Kidney (tissue), 14 donors: Measurements from ENCODE around the gene KCNJ15. TPM values are rescaled to one million over a fixed set of nuclear protein-coding genes. Genes with fewer than 3 reads are reported as not detected.

Experiments used
- DNase-seq, 5 donors: peaks; one replicate each; pipeline ENCODE4 v3.0.0-alpha.2; 2013 to 2020
- FAIRE-seq: peaks from 2 replicates; lab custom pipeline; 2012; peaks lifted over from hg19 to GRCh38; lab: Jason Lieb, UNC
- H3K27ac ChIP-seq, 2 donors: one replicate each; pipeline ENCODE4 v1.7.0; 2013; ENCODE audit warnings: low read depth in 2 of 2, low read length in 2 of 2, inconsistent platforms in 1 of 2
- H3K27me3 ChIP-seq: one replicate; pipeline ENCODE4 v1.7.1; 2013; ENCODE audit warnings: low read length, inconsistent platforms; ENCODE audit not compliant: control insufficient read depth, insufficient read depth
- H3K36me3 ChIP-seq, 3 donors: one replicate each; pipeline versions ENCODE4 v1.7.0 to v1.7.1; 2013; ENCODE audit warnings: low read length in 3 of 3, control low read depth in 1 of 3, inconsistent platforms in 1 of 3; ENCODE audit not compliant: insufficient read depth in 3 of 3, control insufficient read depth in 2 of 3
- H3K4me1 ChIP-seq, 3 donors: one replicate each; pipeline versions ENCODE4 v1.7.0 to v1.7.1; 2013; ENCODE audit warnings: low read length in 3 of 3, inconsistent platforms in 1 of 3, low read depth in 1 of 3; ENCODE audit not compliant: control insufficient read depth in 2 of 3, insufficient read depth in 2 of 3
- H3K4me3 ChIP-seq, 3 donors: one replicate each; pipeline versions ENCODE4 v1.7.0 to v1.8.1; 2013; ENCODE audit warnings: low read length in 3 of 3, control low read depth in 1 of 3, inconsistent platforms in 1 of 3
- H3K9ac ChIP-seq, 3 donors: one replicate each; pipeline versions ENCODE4 v1.7.0 to v1.7.1; 2013; ENCODE audit warnings: low read length in 3 of 3, control low read depth in 1 of 3, inconsistent platforms in 1 of 3
- H3K9me3 ChIP-seq, 3 donors: one replicate each; pipeline versions ENCODE4 v1.7.0 to v1.7.1; 2013; ENCODE audit warnings: low read length in 3 of 3, control low read depth in 1 of 3, inconsistent platforms in 1 of 3; ENCODE audit not compliant: control insufficient read depth in 2 of 3, insufficient read depth in 1 of 3
- intact Hi-C: fragments of 100-400 bp; cut with DNase I; formaldehyde crosslinking; loops from one replicate; pipeline ENCODE4 v1.11.1; 2022
- polyA plus RNA-seq: library from polyadenylated mRNA; stranded (reverse); fragments of 350-450 nt; fragmentation: Illumina TruSeq; extraction: RNeasy Lipid Tissue Mini Kit (QIAGEN cat#74804); gene quantifications from one replicate; pipeline ENCODE4 v1.2.3, GENCODE V29; 2014; ENCODE audit warnings: low read depth, low replicate concordance; ENCODE audit not compliant: insufficient read depth
- total RNA-seq: library from RNA; stranded (reverse); fragmentation: NEBNext Ultra II Directional; extraction: Animal tissue kit (Norgen Biotek cat#: 25700); gene quantifications from one replicate; pipeline ENCODE4 v1.2.1, GENCODE V29; 2021
- TF ChIP-seq, protein P1 (sequence below): IDR thresholded peaks from 3 replicates; pipeline ENCODE4 v1.5.1; 2012; ENCODE audit warnings: mild to moderate bottlenecking, moderate library complexity, borderline replicate concordance; ENCODE audit not compliant: insufficient read depth; ENCODE audit errors: extremely low read depth
- donor health status: control.
- donor health status: control.
- donor health status: control.
- donor health status: control.
- donor health status: control.
- donor health status: DM: yes; HTN: yes; CAD: no.
- donor health status: Normal renal cell carcinoma (clear cell type).

The KCNJ15 gene
- total and polyA plus RNA-seq, 2 donors from 2014 or later, result 102 to 142 TPM

GRCh38 chr21:38228115-38228514 lies 28.7 kb upstream of the KCNJ15 start:
- Histone ChIP-seq H3K9me3 (peaks cover 1 to 39% (median 11%) of the 10 kb centered on the region in 3 donors), H3K27me3 (no peaks in the 10 kb centered on the region), H3K4me3 (no peak overlapping the region), H3K36me3 (no peaks in the 10 kb centered on the region), H3K27ac (peak overlapping the region in 1 of 2 donors; percentile 19), H3K4me1 (no peaks in the 10 kb centered on the region), H3K9ac (no peak overlapping the region)
- no peak for FAIRE-seq
- intact Hi-C loops, result no loop called here
- no peak for DNase-seq
- TF ChIP-seq, protein P1, sequence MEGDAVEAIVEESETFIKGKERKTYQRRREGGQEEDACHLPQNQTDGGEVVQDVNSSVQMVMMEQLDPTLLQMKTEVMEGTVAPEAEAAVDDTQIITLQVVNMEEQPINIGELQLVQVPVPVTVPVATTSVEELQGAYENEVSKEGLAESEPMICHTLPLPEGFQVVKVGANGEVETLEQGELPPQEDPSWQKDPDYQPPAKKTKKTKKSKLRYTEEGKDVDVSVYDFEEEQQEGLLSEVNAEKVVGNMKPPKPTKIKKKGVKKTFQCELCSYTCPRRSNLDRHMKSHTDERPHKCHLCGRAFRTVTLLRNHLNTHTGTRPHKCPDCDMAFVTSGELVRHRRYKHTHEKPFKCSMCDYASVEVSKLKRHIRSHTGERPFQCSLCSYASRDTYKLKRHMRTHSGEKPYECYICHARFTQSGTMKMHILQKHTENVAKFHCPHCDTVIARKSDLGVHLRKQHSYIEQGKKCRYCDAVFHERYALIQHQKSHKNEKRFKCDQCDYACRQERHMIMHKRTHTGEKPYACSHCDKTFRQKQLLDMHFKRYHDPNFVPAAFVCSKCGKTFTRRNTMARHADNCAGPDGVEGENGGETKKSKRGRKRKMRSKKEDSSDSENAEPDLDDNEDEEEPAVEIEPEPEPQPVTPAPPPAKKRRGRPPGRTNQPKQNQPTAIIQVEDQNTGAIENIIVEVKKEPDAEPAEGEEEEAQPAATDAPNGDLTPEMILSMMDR, result no peak

GRCh38 chr21:38228537-38228936 lies 28.3 kb upstream of the KCNJ15 start:
- H3K27me3 ChIP-seq, result no peaks in the 10 kb centered on the region
- TF ChIP-seq, protein P1, result no peak
- peaks cover 1 to 37% (median 11%) of the 10 kb centered on the region in 3 donors for H3K9me3 ChIP-seq
- intact Hi-C loops, result no loop called here
- DNase-seq (no peak), FAIRE-seq (no peak)
- peak overlapping the region in 1 of 2 donors; percentile 19 for H3K27ac ChIP-seq
- H3K36me3 ChIP-seq, result no peaks in the 10 kb centered on the region
- no peak overlapping the region for H3K9ac ChIP-seq
- no peak overlapping the region for H3K4me3 ChIP-seq
- no peaks in the 10 kb centered on the region for H3K4me1 ChIP-seq

- Histone ChIP-seq H3K36me3 (no peaks in the 10 kb centered on the region), H3K27ac (no peak overlapping the region), H3K9ac (no peak overlapping the region), H3K4me3 (no peak overlapping the region), H3K4me1 (no peaks in the 10 kb centered on the region), H3K27me3 (no peaks in the 10 kb centered on the region), H3K9me3 (peaks cover 1 to 28% (median 7%) of the 10 kb centered on the region in 3 donors)
- FAIRE-seq (no peak), DNase-seq (no peak)
- intact Hi-C loops, result no loop called here
- TF ChIP-seq, protein P1, result no peak
Measured at GRCh38 chr21:38229260-38229877, 27.4 kb upstream of the KCNJ15 start.
